GM19240 (cell line): ENCODE measurements around the gene RAP1GAP2.
"Not testable (repeated sequence)": the region's sequence is repeated elsewhere in the genome, so short reads cannot be mapped to it uniquely, and the experiment has no call there.

Experiments used
- DNase-seq: peaks from one replicate; pipeline ENCODE4 v3.0.0; 2011; ENCODE audit warnings: low spot score; ENCODE audit not compliant: insufficient read length

Gene RAP1GAP2

GRCh38 chr17:2883544-2884213 is 87.4 kb downstream of the RAP1GAP2 start:
- no peak for DNase-seq

- DNase-seq, result no peak
Measured at GRCh38 chr17:2885733-2886132, 89.5 kb downstream of the RAP1GAP2 start.

- DNase-seq, result no peak
Measured at GRCh38 chr17:2888326-2888725, 92.1 kb downstream of the RAP1GAP2 start.

- no peak for DNase-seq
Measured at GRCh38 chr17:2889256-2889655, 93.0 kb downstream of the RAP1GAP2 start.

GRCh38 chr17:2890778-2891177 is 94.5 kb downstream of the RAP1GAP2 start:
- DNase-seq, result not testable (repeated sequence)

- no peak for DNase-seq
Measured at GRCh38 chr17:2892305-2892971, 96.2 kb downstream of the RAP1GAP2 start.

GRCh38 chr17:2893422-2893914 is 97.2 kb downstream of the RAP1GAP2 start:
- DNase-seq, result no peak

- no peak for DNase-seq
Measured at GRCh38 chr17:2894782-2895181, 98.5 kb downstream of the RAP1GAP2 start.

- no peak for DNase-seq
Measured at GRCh38 chr17:2897605-2898004, 101.4 kb downstream of the RAP1GAP2 start.

GRCh38 chr17:2898255-2898926 is 102.2 kb downstream of the RAP1GAP2 start:
- no peak for DNase-seq

- no peak for DNase-seq
Measured at GRCh38 chr17:2899906-2900305, 103.7 kb downstream of the RAP1GAP2 start.

GRCh38 chr17:2900842-2901241 is 104.6 kb downstream of the RAP1GAP2 start:
- DNase-seq, result no peak

GRCh38 chr17:2901582-2901981 is 105.3 kb downstream of the RAP1GAP2 start:
- DNase-seq, result no peak

- DNase-seq, result no peak
Measured at GRCh38 chr17:2902546-2902945, 106.3 kb downstream of the RAP1GAP2 start.

- no peak for DNase-seq
Measured at GRCh38 chr17:2903193-2903974, 107.1 kb downstream of the RAP1GAP2 start.

GRCh38 chr17:2904135-2904534 is 107.9 kb downstream of the RAP1GAP2 start:
- DNase-seq, result no peak

GRCh38 chr17:2905269-2905668 is 109.0 kb downstream of the RAP1GAP2 start:
- DNase-seq, result no peak

GRCh38 chr17:2905696-2906501 is 109.7 kb downstream of the RAP1GAP2 start:
- DNase-seq, result no peak

GRCh38 chr17:2906901-2907300 is 110.7 kb downstream of the RAP1GAP2 start:
- no peak for DNase-seq

GRCh38 chr17:2909175-2909845 is 113.1 kb downstream of the RAP1GAP2 start:
- DNase-seq, result no peak
